IMR-90 (cell line): Measurements from ENCODE around the gene MSI1. TPM values are rescaled to one million over a fixed set of nuclear protein-coding genes. Genes with fewer than 3 reads are reported as not detected.

ENCODE experiments used
- ATAC-seq: fragments of 200-7000 bp; cut with Tn5 transposase; 2 replicates; pipeline ENCODE4 v1.9.1; 2020; ENCODE audit warnings: low read depth, mild to moderate bottlenecking, moderate library complexity
- BruUV-seq: library from RNA; stranded (reverse); fragments of 400-500 nt; replicated peaks from 2 replicates; lab custom pipeline; 2021; lab: Mats Ljungman, UMichigan
- CTCF ChIA-PET: fragments of 300-600 bp; formaldehyde crosslinking; extraction: SDS; loops from one replicate; lab custom pipeline; 2021; ENCODE audit warnings: antibody characterized with exemption; lab: Yijun Ruan, JAX
- POLR2A ChIA-PET: fragments of 300-600 bp; sonication (Branson Sonifier 250); formaldehyde crosslinking; loops from one replicate; lab custom pipeline; 2022; ENCODE audit warnings: antibody characterized with exemption; ENCODE audit not compliant: unreplicated experiment; lab: Charles Lee
- DNase-seq: peaks from one replicate; pipeline ENCODE4 v3.0.0; 2013
- H2AFZ ChIP-seq: replicated peaks from 2 replicates; pipeline ENCODE3; 2013; ENCODE audit warnings: low read length, mild to moderate bottlenecking; ENCODE audit not compliant: poor library complexity
- H2AK5ac ChIP-seq: 2 replicates; pipeline ENCODE4 v1.6.1; 2013; ENCODE audit warnings: low read depth, low read length, inconsistent platforms
- H2AK9ac ChIP-seq: replicated peaks from 2 replicates; pipeline ENCODE3; 2013; ENCODE audit warnings: mild to moderate bottlenecking, low read depth, low read length, moderate library complexity; ENCODE audit not compliant: poor library complexity
- H2BK120ac ChIP-seq: 2 replicates; pipeline ENCODE4 v1.6.1; 2013; ENCODE audit warnings: low read depth, low read length, inconsistent platforms
- H2BK15ac ChIP-seq: 3 replicates; pipeline ENCODE4 v1.6.1; 2013; ENCODE audit warnings: low read depth, low read length, inconsistent platforms
- H2BK20ac ChIP-seq: 2 replicates; pipeline ENCODE4 v1.6.1; 2013; ENCODE audit warnings: low read depth, mild to moderate bottlenecking, inconsistent platforms, low read length, moderate library complexity
- H2BK5ac ChIP-seq: 2 replicates; pipeline ENCODE4 v1.6.1; 2013; ENCODE audit warnings: mild to moderate bottlenecking, low read depth, low read length, inconsistent platforms; ENCODE audit not compliant: poor library complexity, severe bottlenecking
- H3K14ac ChIP-seq: replicated peaks from 2 replicates; pipeline ENCODE4 v1.6.1; 2013; ENCODE audit warnings: low read depth, low read length, inconsistent platforms
- H3K18ac ChIP-seq: 2 replicates; pipeline ENCODE4 v1.6.1; 2013; ENCODE audit warnings: low read depth, low read length, control low read depth
- H3K23ac ChIP-seq: 2 replicates; pipeline ENCODE4 v1.6.1; 2013; ENCODE audit warnings: low read depth, low read length, inconsistent platforms
- H3K27ac ChIP-seq: 2 replicates; pipeline ENCODE4 v1.5.1; 2013; ENCODE audit warnings: mild to moderate bottlenecking, control low read depth, low read length; ENCODE audit not compliant: insufficient read depth
- H3K27me3 ChIP-seq: 2 replicates; pipeline ENCODE4 v1.6.1; 2013; ENCODE audit warnings: low read length; ENCODE audit not compliant: control insufficient read depth, insufficient read depth
- H3K36me3 ChIP-seq: 2 replicates; pipeline ENCODE4 v1.6.1; 2013; ENCODE audit warnings: low read length, mixed read lengths; ENCODE audit not compliant: control insufficient read depth, insufficient read depth
- H3K4ac ChIP-seq: 2 replicates; pipeline ENCODE4 v1.6.1; 2013; ENCODE audit warnings: low read depth, low read length, inconsistent platforms
- H3K4me1 ChIP-seq: 2 replicates; pipeline ENCODE4 v1.6.1; 2013; ENCODE audit warnings: low read length, mixed read lengths; ENCODE audit not compliant: control insufficient read depth, insufficient read depth
- H3K4me2 ChIP-seq: 2 replicates; pipeline ENCODE4 v1.6.1; 2013; ENCODE audit warnings: low read depth, mild to moderate bottlenecking, control low read depth, low read length, moderate library complexity
- H3K4me3 ChIP-seq: 2 replicates; pipeline ENCODE4 v1.5.1; 2013; ENCODE audit warnings: low read depth, mild to moderate bottlenecking, control low read depth, low read length, moderate library complexity; ENCODE audit not compliant: insufficient read depth
- H3K56ac ChIP-seq: 2 replicates; pipeline ENCODE4 v1.6.1; 2013; ENCODE audit warnings: low read length, inconsistent platforms; ENCODE audit not compliant: insufficient read depth; ENCODE audit errors: extremely low read depth
- H3K79me1 ChIP-seq, 2 experiments: 2 replicates each; pipeline ENCODE4 v1.6.1; 2013; ENCODE audit warnings: low read length in 2 of 2, inconsistent platforms in 1 of 2, low read depth in 1 of 2
- H3K9ac ChIP-seq: 2 replicates; pipeline ENCODE4 v1.6.1; 2013; ENCODE audit warnings: low read depth, low read length, control low read depth
- H3K9me1 ChIP-seq: 2 replicates; pipeline ENCODE4 v1.6.1; 2013; ENCODE audit warnings: low read length, inconsistent platforms; ENCODE audit not compliant: insufficient read depth
- H3K9me3 ChIP-seq: 2 replicates; pipeline ENCODE4 v1.6.1; 2013; ENCODE audit warnings: low read length; ENCODE audit not compliant: control insufficient read depth, insufficient read depth
- H4K20me1 ChIP-seq: 2 replicates; pipeline ENCODE4 v1.6.1; 2013; ENCODE audit warnings: low read length, inconsistent platforms; ENCODE audit not compliant: insufficient read depth
- H4K5ac ChIP-seq: 2 replicates; pipeline ENCODE4 v1.6.1; 2013; ENCODE audit warnings: mild to moderate bottlenecking, low read depth, low read length, control low read depth
- H4K8ac ChIP-seq, 2 experiments: 2 replicates each; pipeline ENCODE4 v1.6.1; 2013; ENCODE audit warnings: low read depth in 2 of 2, low read length in 2 of 2, control low read depth in 1 of 2, inconsistent platforms in 1 of 2
- H4K91ac ChIP-seq: 2 replicates; pipeline ENCODE4 v1.6.1; 2013; ENCODE audit warnings: low read depth, low read length, inconsistent platforms; ENCODE audit not compliant: insufficient read depth
- BHLHE40 ChIP-seq: fragments of 150-350 bp; IDR thresholded peaks from 2 replicates; pipeline ENCODE4 v1.6.1; 2016; ENCODE audit warnings: mild to moderate bottlenecking, low read depth, low read length
- CHD1 ChIP-seq: IDR thresholded peaks from 2 replicates; pipeline ENCODE4 v1.6.1; 2012; ENCODE audit warnings: low read depth, low read length, improper control_type of control experiment
- FOS ChIP-seq: fragments of 150-350 bp; IDR thresholded peaks from 2 replicates; pipeline ENCODE4 v1.6.1; 2016; ENCODE audit warnings: low read depth, low read length
- MAFK ChIP-seq: IDR thresholded peaks from 2 replicates; pipeline ENCODE4 v1.6.1; 2012; ENCODE audit warnings: low read depth, low read length, improper control_type of control experiment
- MAZ ChIP-seq: IDR thresholded peaks from 2 replicates; pipeline ENCODE4 v1.6.1; 2012; ENCODE audit warnings: low read depth, mild to moderate bottlenecking, low read length, improper control_type of control experiment, moderate library complexity, borderline replicate concordance
- NFE2L2 ChIP-seq: fragments of 150-350 bp; IDR thresholded peaks from 2 replicates; pipeline ENCODE4 v1.6.1; 2016; ENCODE audit warnings: low read depth, mild to moderate bottlenecking, low read length
- POLR2A ChIP-seq: IDR thresholded peaks from 2 replicates; pipeline ENCODE4 v1.6.1; 2012; ENCODE audit warnings: mild to moderate bottlenecking, low read depth, low read length
- RAD21 ChIP-seq: IDR thresholded peaks from 2 replicates; pipeline ENCODE4 v1.6.1; 2012; ENCODE audit warnings: low read length, improper control_type of control experiment
- SMC3 ChIP-seq: fragments of 150-350 bp; IDR thresholded peaks from 2 replicates; pipeline ENCODE4 v1.6.1; 2016; ENCODE audit warnings: low read depth, mild to moderate bottlenecking, antibody characterized with exemption, low read length, moderate library complexity
- WGBS, 2 experiments: methylation state at CpG; one replicate each; pipeline versions ENCODE4 v1.1.5 to v1.1.7; 2013; ENCODE audit warnings: missing lambda C conversion rate in 2 of 2; ENCODE audit not compliant: insufficient read length in 1 of 2; ENCODE audit errors: extremely low coverage in 2 of 2; 5-methylcytosine and 5-hydroxymethylcytosine counted together
- dilution Hi-C: fragments of 300-500 bp; cut with HindIII; formaldehyde crosslinking; loops from one replicate; pipeline ENCODE4 v1.14.3; 2018; ENCODE audit warnings: low sequenced_read_pairs; ENCODE audit not compliant: unreplicated experiment
- in situ Hi-C: fragments of 300-500 bp; cut with MboI; formaldehyde crosslinking; loops from 3 replicates; pipeline ENCODE4 v1.14.3; 2019; ENCODE audit warnings: low sequenced_read_pairs, inconsistent platforms, mixed read lengths
- intact Hi-C: fragments of 100-400 bp; cut with micrococcal nuclease; formaldehyde crosslinking; loops from 2 replicates; pipeline ENCODE4 v1.10.0; 2022
- polyA plus RNA-seq, 3 experiments: library from polyadenylated mRNA; depleted of rRNA; stranded (reverse); fragments of >200 nt; gene quantifications; 2 replicates each; pipeline ENCODE4 v1.2.3, GENCODE V29; 2012; ENCODE audit warnings: low replicate concordance in 1 of 3
- total RNA-seq: library from RNA; depleted of rRNA; stranded (reverse); fragments of >200 nt; gene quantifications from 2 replicates; pipeline ENCODE4 v1.2.3, GENCODE V29; 2012
- TF ChIP-seq, protein P1 (sequence below): fragments of 150-350 bp; IDR thresholded peaks from 2 replicates; pipeline ENCODE4 v1.6.1; 2016; ENCODE audit warnings: low read depth, mild to moderate bottlenecking, low read length, moderate library complexity, borderline replicate concordance
- TF ChIP-seq, protein P2 (sequence below): conservative IDR thresholded peaks from 2 replicates; pipeline ENCODE4 v1.5.1; 2012; ENCODE audit warnings: mild to moderate bottlenecking, low read depth, low read length, improper control_type of control experiment
- TF ChIP-seq, protein P3 (sequence below): fragments of 150-350 bp; IDR thresholded peaks from 2 replicates; pipeline ENCODE4 v1.6.1; 2017; ENCODE audit warnings: mild to moderate bottlenecking, antibody characterized with exemption, low read length, low read depth

The MSI1 gene
- total and polyA plus RNA-seq, 2 of the 4 experiments (the other 2 are of a cell fraction) = not detected

DNA sequence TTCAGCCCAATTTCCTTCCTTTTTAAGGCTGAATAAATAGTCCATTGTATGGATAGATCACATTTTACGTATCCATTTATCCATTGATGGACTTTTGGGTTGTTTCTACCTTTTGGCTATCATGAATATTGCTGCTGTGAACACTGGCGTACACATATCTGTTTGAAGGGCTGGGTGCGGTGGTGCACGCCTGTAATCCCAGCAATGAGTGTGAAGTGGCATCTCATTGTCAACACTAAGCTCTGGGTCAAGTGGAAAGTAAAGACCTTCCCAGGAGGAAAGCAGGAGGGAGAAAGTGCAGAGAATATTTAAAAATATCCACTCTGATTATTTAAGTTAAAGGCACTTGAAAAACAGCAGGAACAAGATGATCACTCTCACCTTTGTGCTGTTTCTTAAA lies 29.7 kb downstream of the MSI1 start (continued):
- TF ChIP-seq, protein P1, sequence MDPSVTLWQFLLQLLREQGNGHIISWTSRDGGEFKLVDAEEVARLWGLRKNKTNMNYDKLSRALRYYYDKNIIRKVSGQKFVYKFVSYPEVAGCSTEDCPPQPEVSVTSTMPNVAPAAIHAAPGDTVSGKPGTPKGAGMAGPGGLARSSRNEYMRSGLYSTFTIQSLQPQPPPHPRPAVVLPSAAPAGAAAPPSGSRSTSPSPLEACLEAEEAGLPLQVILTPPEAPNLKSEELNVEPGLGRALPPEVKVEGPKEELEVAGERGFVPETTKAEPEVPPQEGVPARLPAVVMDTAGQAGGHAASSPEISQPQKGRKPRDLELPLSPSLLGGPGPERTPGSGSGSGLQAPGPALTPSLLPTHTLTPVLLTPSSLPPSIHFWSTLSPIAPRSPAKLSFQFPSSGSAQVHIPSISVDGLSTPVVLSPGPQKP = no peak
- no peak for TF ChIP-seq SMC3
- no peak for TF ChIP-seq FOS

DNA sequence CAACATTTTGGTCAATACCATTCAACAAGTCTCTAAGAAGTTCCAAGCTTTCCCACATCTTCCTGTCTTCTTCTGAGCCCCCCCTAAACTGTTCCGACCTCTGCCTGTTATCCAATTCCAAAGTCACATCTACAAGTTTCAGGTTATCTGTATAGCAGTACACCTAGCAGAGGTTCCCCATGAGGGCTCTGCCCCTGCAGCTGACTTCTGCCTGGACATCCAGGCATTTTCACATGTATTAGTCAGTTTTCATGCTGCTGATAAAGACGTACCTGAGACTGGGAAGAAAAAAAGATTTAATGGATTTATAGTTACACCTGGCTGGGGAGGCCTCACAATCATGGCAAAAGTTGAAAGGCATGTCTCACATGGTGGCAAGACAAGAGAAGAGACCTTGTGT lies 31.2 kb downstream of the MSI1 start:
- no peak for ATAC-seq
- Histone ChIP-seq H3K18ac (no peak overlapping the region), H2BK5ac (no peak overlapping the region), H4K20me1 (no peaks in the 10 kb centered on the region), H4K8ac (no peak overlapping the region), H2AK5ac (no peak overlapping the region), H2BK15ac (no peak overlapping the region), H3K9ac (no peak overlapping the region), H3K14ac (no peak overlapping the region), H3K9me3 (peaks cover 8% of the 10 kb centered on the region), H2AK9ac (no peak overlapping the region), H2BK20ac (no peak overlapping the region), H3K36me3 (no peaks in the 10 kb centered on the region), H3K4me1 (no peaks in the 10 kb centered on the region), H3K9me1 (no peaks in the 10 kb centered on the region), H4K91ac (no peak overlapping the region), H3K27me3 (peaks cover 11% of the 10 kb centered on the region), H4K5ac (no peak overlapping the region), H2AFZ (no peak overlapping the region), H3K4me3 (no peak overlapping the region), H3K27ac (no peak overlapping the region), H3K4me2 (no peak overlapping the region), H3K23ac (no peak overlapping the region), H3K79me1 (no peaks in the 10 kb centered on the region), H3K4ac (no peak overlapping the region), H3K56ac (no peak overlapping the region), H2BK120ac (no peak overlapping the region)
- TF ChIP-seq, protein P2, sequence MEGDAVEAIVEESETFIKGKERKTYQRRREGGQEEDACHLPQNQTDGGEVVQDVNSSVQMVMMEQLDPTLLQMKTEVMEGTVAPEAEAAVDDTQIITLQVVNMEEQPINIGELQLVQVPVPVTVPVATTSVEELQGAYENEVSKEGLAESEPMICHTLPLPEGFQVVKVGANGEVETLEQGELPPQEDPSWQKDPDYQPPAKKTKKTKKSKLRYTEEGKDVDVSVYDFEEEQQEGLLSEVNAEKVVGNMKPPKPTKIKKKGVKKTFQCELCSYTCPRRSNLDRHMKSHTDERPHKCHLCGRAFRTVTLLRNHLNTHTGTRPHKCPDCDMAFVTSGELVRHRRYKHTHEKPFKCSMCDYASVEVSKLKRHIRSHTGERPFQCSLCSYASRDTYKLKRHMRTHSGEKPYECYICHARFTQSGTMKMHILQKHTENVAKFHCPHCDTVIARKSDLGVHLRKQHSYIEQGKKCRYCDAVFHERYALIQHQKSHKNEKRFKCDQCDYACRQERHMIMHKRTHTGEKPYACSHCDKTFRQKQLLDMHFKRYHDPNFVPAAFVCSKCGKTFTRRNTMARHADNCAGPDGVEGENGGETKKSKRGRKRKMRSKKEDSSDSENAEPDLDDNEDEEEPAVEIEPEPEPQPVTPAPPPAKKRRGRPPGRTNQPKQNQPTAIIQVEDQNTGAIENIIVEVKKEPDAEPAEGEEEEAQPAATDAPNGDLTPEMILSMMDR = no peak
- TF ChIP-seq BHLHE40 (no peak), NFE2L2 (no peak), RAD21 (no peak), POLR2A (no peak), MAZ (no peak), MAFK (no peak), CHD1 (no peak)
- TF ChIP-seq, protein P3, sequence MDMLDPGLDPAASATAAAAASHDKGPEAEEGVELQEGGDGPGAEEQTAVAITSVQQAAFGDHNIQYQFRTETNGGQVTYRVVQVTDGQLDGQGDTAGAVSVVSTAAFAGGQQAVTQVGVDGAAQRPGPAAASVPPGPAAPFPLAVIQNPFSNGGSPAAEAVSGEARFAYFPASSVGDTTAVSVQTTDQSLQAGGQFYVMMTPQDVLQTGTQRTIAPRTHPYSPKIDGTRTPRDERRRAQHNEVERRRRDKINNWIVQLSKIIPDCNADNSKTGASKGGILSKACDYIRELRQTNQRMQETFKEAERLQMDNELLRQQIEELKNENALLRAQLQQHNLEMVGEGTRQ = no peak
- TF ChIP-seq, protein P1 = no peak
- POLR2A ChIA-PET = no interaction called here
- intact Hi-C loops = no loop called here
- CTCF ChIA-PET = no interaction called here
- no peak for DNase-seq
- dilution Hi-C loops = no loop called here
- BruUV-seq = no TSS peak
- no CpG with 5 or more reads among the region's 2 CpGs for WGBS, 2 experiments
- in situ Hi-C loops = loop anchor here (25.0 kb wide), 1 partner anchor 100 kb away; the partner anchor contains the start of genes COX6A1, GATC and TRIAP1
